ENCODE results near the gene ARHGEF7.

ARHGEF7 gene

DNA sequence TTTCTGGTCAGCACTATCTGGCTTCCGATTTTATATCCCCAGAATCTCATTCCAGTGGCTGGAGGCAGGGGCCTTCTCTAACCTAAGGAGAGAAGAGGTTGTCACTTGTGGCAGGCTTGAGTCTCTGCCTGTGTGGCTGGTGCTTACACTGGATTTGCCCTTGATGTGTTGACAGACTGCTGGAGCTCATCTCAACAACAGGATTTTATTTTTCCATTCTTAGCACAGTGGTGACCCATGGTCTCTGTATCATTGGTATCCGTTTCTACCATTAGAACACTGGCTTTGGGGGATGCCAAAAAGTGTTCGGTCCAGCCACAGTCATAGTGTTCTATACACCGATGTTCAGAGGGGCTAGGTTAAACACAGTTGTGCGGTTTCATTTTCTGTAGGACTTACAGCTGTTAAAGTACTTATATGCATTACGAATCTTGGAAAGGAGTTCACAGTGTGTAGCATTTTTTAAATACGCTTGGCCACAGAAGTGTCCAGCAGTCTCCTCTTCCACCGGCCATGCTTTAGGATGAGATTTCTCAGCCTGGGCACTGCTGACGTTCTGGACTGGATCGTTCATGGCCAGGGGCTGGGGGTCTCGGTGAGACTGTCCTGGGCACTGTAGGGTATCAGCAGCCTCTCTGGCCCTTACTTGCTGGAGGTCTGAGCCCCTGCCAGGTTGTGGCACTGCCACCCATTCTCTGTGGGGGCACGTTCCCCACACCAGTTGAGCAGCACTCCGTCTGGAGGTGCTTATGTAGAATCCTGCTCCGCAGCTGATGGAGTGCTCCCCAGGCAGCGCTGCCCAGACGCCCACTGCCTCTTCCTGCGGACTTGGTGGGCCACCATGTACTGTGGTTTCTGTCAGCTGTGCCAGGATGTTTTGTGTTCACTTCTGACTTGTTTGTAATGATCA is 163.9 kb downstream of the ARHGEF7 start:
- DNase-seq (ENCODE audit: low read depth): no peak

- no peak for DNase-seq (ENCODE audit: low read depth)
Measured at GRCh38 chr13:111280226-111280625, 165.1 kb downstream of the ARHGEF7 start.

DNA sequence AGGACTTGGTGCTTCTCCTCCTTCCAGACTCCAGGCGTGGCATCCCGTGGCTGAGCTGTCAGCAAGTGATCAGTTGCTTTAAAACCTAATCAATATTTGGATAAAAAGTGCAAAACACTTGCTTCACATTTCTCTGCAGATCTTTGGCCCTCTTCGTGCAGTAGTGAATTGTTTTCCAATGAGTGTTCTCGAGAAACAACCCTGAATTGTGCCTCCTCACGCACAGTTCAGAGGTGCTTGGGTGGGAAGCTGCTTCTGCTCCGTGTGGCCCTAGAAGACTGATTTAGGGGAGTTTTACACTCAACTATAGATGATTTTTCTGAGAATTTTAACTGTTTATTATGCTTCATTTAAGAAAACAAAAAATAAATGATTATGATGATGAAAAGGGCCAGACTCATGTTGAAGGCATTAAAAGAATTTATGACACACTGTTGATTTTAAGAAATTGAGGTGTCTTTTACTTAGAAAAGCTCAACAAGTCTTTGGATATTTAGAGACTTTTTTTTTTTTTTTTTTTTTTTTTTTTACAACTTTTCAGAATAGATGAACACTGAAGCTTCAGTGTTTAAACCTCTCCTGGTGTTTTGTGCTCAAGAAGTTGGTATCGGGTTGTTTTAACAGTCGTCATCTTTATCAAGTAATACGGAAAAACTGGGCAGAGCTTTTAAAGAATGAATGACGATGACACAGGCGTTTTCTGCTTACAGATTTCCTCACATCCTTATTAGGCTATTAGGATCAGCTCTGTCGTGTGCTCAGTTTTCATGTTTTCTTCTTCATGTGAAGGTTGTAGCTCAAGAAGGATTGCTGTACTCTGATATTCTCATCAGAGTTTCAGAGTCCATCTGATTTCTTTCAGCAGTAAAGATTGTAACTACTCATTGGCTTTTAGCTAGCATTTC is 165.8 kb downstream of the ARHGEF7 start:
- DNase-seq (ENCODE audit: low read depth): peak; percentile 3

DNA sequence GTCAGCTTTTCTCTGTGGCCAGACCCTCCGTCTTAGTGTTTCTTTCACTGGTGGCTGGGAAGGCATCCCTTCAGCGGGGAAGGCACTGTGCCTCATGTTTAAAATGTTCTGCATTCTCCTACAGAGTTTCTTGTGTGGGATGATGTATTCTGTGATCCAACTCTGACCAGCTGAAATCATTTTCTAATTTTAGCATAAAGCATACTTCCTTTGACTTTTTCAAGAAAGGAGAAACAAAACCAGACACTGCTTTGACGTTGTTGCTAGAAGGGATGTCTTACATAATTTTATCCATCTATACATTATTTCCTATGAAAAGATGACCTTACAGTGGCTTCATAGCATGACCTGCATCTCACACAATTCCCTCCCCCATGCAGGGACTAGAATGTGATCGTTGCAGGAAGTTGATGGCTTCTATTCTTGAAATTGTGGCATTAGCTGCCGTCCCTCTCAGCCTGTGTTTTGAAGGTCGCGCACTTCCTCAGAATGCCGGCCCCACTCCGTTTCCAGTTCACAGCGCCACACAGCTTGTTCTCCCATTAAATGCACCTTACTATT is 166.7 kb downstream of the ARHGEF7 start:
- DNase-seq (ENCODE audit: low read depth): peak; percentile 9

- DNase-seq (ENCODE audit: low read depth): no peak
Measured at GRCh38 chr13:111282425-111282824, 167.3 kb downstream of the ARHGEF7 start.

DNA sequence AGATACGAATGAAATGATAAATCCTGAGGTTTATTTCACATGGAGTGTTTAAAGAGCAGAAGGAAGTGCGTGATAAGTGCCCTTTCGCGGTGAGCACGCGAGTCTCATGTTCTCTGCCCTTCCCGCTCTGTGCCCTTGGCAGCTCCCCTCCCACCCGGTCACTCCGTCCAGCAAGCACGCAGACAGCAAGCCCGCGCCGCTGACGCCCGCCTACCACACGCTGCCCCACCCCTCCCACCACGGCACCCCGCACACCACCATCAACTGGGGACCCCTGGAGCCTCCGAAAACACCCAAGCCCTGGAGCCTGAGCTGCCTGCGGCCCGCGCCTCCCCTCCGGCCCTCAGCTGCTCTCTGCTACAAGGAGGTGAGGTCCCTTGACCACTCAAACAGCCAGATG is 167.9 kb downstream of the ARHGEF7 start:
- no peak for DNase-seq (ENCODE audit: low read depth)

GRCh38 chr13:111283457-111283856 is 168.3 kb downstream of the ARHGEF7 start:
- no peak for DNase-seq (ENCODE audit: low read depth)

GRCh38 chr13:111283991-111284390 is 168.9 kb downstream of the ARHGEF7 start:
- DNase-seq (ENCODE audit: low read depth): no peak

DNA sequence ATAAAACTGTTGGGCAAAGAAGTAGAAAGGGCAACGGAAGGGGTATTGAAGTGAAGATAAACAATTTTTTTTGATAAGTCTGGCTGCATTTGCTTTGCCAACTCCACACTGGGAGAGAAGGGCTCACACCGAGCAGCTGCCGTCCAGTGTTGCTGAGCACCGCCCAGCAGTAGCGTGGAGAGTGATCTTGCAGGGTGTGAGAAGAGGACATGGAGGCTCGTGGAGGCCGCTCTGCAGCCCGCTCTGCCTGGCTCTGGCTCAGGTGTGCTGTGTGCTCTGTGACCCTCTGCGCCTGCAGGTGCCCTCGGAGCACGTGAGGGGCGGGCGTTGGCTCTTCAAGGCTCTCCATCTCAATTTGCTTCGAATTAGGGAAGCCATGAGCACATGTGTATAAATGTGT is 169.5 kb downstream of the ARHGEF7 start:
- DNase-seq (ENCODE audit: low read depth): no peak

- DNase-seq (ENCODE audit: low read depth): no peak
Measured at GRCh38 chr13:111286162-111286561, 171.1 kb downstream of the ARHGEF7 start.

DNA sequence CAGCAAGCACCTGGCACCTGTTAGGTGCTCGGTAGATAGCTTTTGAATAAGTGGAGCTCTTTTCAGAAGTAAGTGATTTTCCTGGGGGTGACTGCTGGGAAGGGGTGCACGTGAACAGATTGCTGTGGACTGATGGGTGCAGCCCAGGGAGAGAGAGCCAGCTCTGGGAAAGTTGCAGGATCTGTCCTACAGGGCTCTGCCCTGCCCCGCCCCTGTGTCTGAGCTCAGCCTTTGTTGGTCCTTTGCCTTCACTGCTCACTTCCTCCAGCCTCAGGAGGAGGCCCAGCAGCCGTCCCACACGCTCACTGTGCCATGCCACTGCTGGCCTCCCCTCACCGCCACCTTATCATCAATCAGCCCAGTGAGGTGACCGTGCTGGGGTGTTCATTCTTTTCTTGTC is 171.6 kb downstream of the ARHGEF7 start:
- no peak for DNase-seq (ENCODE audit: low read depth)

- DNase-seq (ENCODE audit: low read depth): no peak
Measured at GRCh38 chr13:111287201-111287600, 172.1 kb downstream of the ARHGEF7 start.

DNA sequence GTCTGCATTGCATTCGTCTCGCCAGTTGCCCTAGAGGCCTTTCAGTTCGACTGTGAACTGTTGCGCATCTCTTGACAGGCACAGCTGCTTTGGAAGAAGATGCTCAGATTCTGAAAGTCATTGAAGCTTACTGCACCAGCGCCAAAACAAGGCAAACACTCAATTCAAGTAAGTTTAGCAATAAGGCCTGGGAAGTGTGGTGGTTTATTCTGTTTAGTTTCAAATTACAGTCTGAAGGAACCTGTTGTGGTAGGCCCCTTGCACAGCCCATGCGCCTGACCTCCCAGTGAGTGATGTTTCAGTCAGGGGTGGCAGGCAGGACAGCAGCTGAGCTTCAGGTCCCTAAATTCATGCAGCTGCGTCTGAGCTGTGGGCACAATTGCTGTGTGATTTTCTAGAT is 173.2 kb downstream of the ARHGEF7 start:
- DNase-seq (ENCODE audit: low read depth): no peak

- DNase-seq (ENCODE audit: low read depth): no peak
Measured at GRCh38 chr13:111289251-111289650, 174.1 kb downstream of the ARHGEF7 start.

DNA sequence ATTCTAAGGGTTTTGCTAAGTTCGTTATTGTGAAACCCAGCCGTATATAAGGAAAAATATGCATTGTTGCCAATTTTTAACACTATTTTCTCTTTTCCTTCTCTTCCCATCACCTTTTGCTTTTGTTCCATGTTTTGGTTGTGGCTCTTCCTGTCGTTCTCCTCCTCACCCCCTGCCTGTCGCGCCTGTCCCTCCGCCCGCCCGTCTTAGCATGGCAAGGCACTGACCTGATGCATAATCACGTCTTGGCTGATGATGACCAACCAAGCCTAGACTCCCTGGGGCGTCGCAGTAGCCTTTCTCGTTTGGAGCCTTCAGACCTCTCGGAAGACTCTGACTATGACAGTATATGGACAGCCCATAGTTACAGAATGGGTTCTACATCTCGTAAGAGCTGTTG is 176.8 kb downstream of the ARHGEF7 start:
- no peak for DNase-seq (ENCODE audit: low read depth)

DNA sequence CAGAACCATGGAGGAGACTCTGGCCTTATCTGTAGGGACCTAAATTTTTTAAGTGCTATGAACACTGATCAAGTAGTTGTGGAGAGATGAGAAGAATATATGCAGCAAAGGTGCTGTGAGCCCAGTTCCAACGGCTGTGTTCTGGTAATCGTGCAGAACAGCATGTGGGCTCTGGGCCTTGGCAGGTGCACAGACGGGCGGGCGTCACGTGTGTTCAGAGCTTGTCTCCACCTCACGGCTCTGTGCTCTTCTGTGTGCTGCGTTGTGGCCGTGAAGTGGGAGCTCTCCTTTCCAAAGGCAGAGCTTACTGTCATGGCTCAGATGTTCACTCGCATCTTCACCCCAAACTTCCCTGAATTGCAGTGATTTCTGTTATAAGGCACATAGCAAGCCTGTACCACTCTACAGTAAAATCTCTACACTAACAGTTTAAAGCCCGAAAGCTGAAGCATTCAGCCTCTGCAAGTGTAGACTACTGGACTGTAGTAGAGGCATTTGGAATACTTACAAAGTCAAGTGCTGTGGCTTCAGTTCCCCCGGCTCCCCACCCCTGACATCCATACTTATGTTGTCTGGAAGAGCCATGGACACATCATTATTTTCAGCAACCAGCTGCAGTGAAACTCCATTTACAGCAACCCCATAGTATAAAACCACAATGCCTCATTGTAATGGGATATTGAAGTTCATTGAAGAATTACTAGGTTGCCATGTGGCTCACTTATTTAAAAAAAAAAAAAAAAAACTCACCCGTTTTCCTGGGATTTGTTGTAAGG is 177.8 kb downstream of the ARHGEF7 start:
- DNase-seq (ENCODE audit: low read depth): no peak

- DNase-seq (ENCODE audit: low read depth): no peak
Measured at GRCh38 chr13:111295886-111296285, 180.8 kb downstream of the ARHGEF7 start.

DNA sequence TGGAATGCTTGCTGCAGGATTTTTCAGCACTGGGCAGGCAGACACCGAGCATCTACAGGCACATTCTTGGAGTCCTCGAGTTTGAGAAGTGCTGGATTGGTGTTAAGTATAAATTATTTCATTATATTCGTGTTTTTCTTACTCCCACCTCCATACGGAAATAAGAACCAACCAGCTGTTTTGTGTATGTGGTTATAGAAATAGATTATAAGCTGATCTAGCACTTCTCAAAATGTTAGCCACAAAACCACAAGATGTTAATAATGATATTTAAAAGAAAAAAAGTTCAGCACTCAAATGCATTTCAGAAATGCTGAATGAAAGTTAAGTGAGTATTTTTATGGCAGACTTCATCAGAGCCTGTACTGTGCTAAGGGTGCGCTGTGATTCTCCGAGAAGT is 181.3 kb downstream of the ARHGEF7 start:
- DNase-seq (ENCODE audit: low read depth): no peak

- DNase-seq (ENCODE audit: low read depth): no peak
Measured at GRCh38 chr13:111298214-111298975, 183.3 kb downstream of the ARHGEF7 start.

- no peak for DNase-seq (ENCODE audit: low read depth)
Measured at GRCh38 chr13:111302045-111302726, 187.1 kb downstream of the ARHGEF7 start.

Measured in GM04503 (cell line).